Tibial nerve (tissue), 4 donors: ENCODE measurements around the gene RHOG.

Experiments used
- EP300 ChIP-seq, 2 donors: sonication (generic); formaldehyde crosslinking; IDR thresholded peaks; one replicate each; pipeline ENCODE4 v1.6.1; 2017; ENCODE audit warnings: antibody characterized with exemption in 2 of 2, mild to moderate bottlenecking in 1 of 2
- POLR2A ChIP-seq, 2 donors: fragments of 450-650 bp; IDR thresholded peaks; one replicate each; pipeline ENCODE4 v1.6.1; 2017; ENCODE audit warnings: antibody characterized with exemption in 2 of 2, mild to moderate bottlenecking in 2 of 2, moderate library complexity in 2 of 2
- TF ChIP-seq, protein P1 (sequence below), 5 experiments: fragments of 200-600 bp in 3 of 5; fragments of 450-650 bp in 2 of 5; sonication (generic) in 3 of 5; IDR thresholded peaks; one replicate each; pipeline ENCODE4 v1.5.1; 2016 to 2019; ENCODE audit warnings: antibody characterized with exemption in 5 of 5, mild to moderate bottlenecking in 3 of 5, moderate library complexity in 2 of 5

DNA sequence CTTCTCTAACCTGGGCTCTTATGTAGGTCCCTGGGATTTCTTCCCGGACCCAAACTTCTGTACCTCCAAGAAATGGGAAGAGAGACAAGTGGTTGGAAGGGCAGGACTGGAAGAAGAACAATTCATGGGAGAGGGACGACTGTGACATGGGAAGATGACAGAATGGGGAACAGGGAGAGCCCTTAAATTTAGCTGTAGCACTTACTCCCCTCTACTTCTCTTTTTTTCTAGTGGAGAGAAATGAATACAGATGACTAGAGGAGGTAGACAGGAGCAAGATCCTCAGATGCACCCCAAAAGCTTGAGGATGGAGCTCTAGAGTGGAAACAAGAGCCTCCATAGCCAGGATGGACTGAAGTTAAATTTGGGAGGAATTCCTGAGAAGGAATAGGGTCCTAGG, 2.3 kb downstream of the RHOG start:
- TF ChIP-seq, protein P1, sequence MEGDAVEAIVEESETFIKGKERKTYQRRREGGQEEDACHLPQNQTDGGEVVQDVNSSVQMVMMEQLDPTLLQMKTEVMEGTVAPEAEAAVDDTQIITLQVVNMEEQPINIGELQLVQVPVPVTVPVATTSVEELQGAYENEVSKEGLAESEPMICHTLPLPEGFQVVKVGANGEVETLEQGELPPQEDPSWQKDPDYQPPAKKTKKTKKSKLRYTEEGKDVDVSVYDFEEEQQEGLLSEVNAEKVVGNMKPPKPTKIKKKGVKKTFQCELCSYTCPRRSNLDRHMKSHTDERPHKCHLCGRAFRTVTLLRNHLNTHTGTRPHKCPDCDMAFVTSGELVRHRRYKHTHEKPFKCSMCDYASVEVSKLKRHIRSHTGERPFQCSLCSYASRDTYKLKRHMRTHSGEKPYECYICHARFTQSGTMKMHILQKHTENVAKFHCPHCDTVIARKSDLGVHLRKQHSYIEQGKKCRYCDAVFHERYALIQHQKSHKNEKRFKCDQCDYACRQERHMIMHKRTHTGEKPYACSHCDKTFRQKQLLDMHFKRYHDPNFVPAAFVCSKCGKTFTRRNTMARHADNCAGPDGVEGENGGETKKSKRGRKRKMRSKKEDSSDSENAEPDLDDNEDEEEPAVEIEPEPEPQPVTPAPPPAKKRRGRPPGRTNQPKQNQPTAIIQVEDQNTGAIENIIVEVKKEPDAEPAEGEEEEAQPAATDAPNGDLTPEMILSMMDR (IDR thresholded peaks at IDR 0.05), result no peak
- no peak for TF ChIP-seq POLR2A (IDR thresholded peaks at IDR 0.05)
- TF ChIP-seq EP300 (IDR thresholded peaks at IDR 0.05), result no peak
